GM12878 (cell line): ENCODE measurements around the gene TIA1. TPM values are rescaled to one million over a fixed set of nuclear protein-coding genes. Genes with fewer than 3 reads are reported as not detected.

Experiments used
- ATAC-seq: fragments of 200-7000 bp; cut with Tn5 transposase; 3 replicates; pipeline ENCODE4 v1.9.1; 2020; ENCODE audit warnings: mild to moderate bottlenecking, moderate library complexity
- BruUV-seq: library from RNA; stranded (reverse); fragments of 400-500 nt; replicated peaks from 2 replicates; lab custom pipeline; 2021; lab: Mats Ljungman, UMichigan
- CTCF ChIA-PET: fragments of 300-600 bp; sonication (Branson Sonifier 250); formaldehyde crosslinking; extraction: SDS; loops from one replicate; lab custom pipeline; 2021; ENCODE audit warnings: inconsistent platforms; lab: Yijun Ruan, JAX
- POLR2A ChIA-PET: fragments of 350-600 bp; formaldehyde crosslinking; extraction: SDS; loops from one replicate; lab custom pipeline; 2021; ENCODE audit warnings: inconsistent platforms; lab: Charles Lee
- RAD21 ChIA-PET: fragments of 300-600 bp; sonication (Branson Sonifier 250); formaldehyde crosslinking; loops from one replicate; lab custom pipeline; 2023; ENCODE audit warnings: antibody characterized with exemption; ENCODE audit not compliant: unreplicated experiment; lab: Charles Lee
- SMC1A ChIA-PET: fragments of 300-600 bp; sonication (Branson Sonifier 250); formaldehyde crosslinking; loops from one replicate; lab custom pipeline; 2023; ENCODE audit not compliant: unreplicated experiment, uncharacterized antibody; lab: Charles Lee
- DNase-seq: peaks from one replicate; pipeline ENCODE4 v3.0.0-alpha.2; 2011; ENCODE audit warnings: low read depth, low spot score
- FAIRE-seq: peaks from 3 replicates; lab custom pipeline; 2011; peaks lifted over from hg19 to GRCh38; lab: Jason Lieb, UNC
- H2AFZ ChIP-seq: 2 replicates; pipeline ENCODE4 v1.6.0; 2011; ENCODE audit warnings: low read depth, low read length, control low read depth; ENCODE audit not compliant: control insufficient read depth
- H3K27ac ChIP-seq: 2 replicates; pipeline ENCODE4 v1.5.1; 2011; ENCODE audit warnings: control low read depth; ENCODE audit not compliant: control insufficient read depth, insufficient read depth
- H3K27me3 ChIP-seq, 2 experiments: replicated peaks in 1 of 2; 2 replicates each; pipeline versions ENCODE4 v1.6.0 to v1.6.1; 2011; ENCODE audit warnings: low read length in 1 of 2; ENCODE audit not compliant: control insufficient read depth in 2 of 2, insufficient read depth in 2 of 2
- H3K36me3 ChIP-seq, 2 experiments: 2 replicates each; pipeline ENCODE4 v1.5.1; 2011; ENCODE audit warnings: low read length in 1 of 2; ENCODE audit not compliant: control insufficient read depth in 2 of 2, insufficient read depth in 2 of 2
- H3K4me1 ChIP-seq: 2 replicates; pipeline ENCODE4 v1.6.1; 2011; ENCODE audit warnings: mild to moderate bottlenecking, low read length, moderate library complexity, mixed read lengths; ENCODE audit not compliant: control insufficient read depth, insufficient read depth
- H3K4me2 ChIP-seq: 2 replicates; pipeline ENCODE4 v1.6.0; 2011; ENCODE audit warnings: control low read depth; ENCODE audit not compliant: control insufficient read depth, insufficient read depth
- H3K4me3 ChIP-seq: fragments of 200-600 bp; sonication (generic); 2 replicates; pipeline ENCODE4 v1.5.1; 2016
- H3K79me2 ChIP-seq: 2 replicates; pipeline ENCODE4 v1.6.0; 2011; ENCODE audit warnings: low read length; ENCODE audit not compliant: control insufficient read depth, insufficient read depth
- H3K9ac ChIP-seq: 2 replicates; pipeline ENCODE4 v1.8.0; 2011; ENCODE audit warnings: low read length, control low read depth, mixed read lengths; ENCODE audit not compliant: control insufficient read depth, insufficient read depth
- H3K9me3 ChIP-seq: replicated peaks from 3 replicates; pipeline ENCODE4 v1.5.1; 2011; ENCODE audit warnings: mild to moderate bottlenecking, low read length; ENCODE audit not compliant: control insufficient read depth, insufficient read depth
- H4K20me1 ChIP-seq: 2 replicates; pipeline ENCODE4 v1.6.0; 2011; ENCODE audit not compliant: control insufficient read depth, insufficient read depth
- ATF7 ChIP-seq: fragments of 450-650 bp; IDR thresholded peaks from 2 replicates; pipeline ENCODE4 v1.6.1; 2016; ENCODE audit warnings: low read depth, mild to moderate bottlenecking
- CBX5 ChIP-seq: sonication (generic); IDR thresholded peaks from 2 replicates; pipeline ENCODE4 v1.6.1; 2016; ENCODE audit warnings: low read depth, moderate library complexity, mild to moderate bottlenecking, inconsistent platforms
- HDAC6 ChIP-seq: fragments of 200-600 bp; sonication (generic); IDR thresholded peaks from one replicate; pipeline ENCODE4 v1.8.0; 2017; ENCODE audit warnings: antibody characterized with exemption; ENCODE audit not compliant: unreplicated experiment
- MEF2B ChIP-seq: fragments of 450-650 bp; IDR thresholded peaks from 2 replicates; pipeline ENCODE4 v1.6.1; 2018; ENCODE audit warnings: mild to moderate bottlenecking, moderate library complexity; ENCODE audit not compliant: partially characterized antibody, poor library complexity, severe bottlenecking
- MXI1 ChIP-seq: fragments of 150-350 bp; IDR thresholded peaks from 2 replicates; pipeline ENCODE4 v1.6.1; 2011; ENCODE audit warnings: low read depth, mild to moderate bottlenecking, inconsistent platforms, low read length, improper control_type of control experiment
- POLR2A ChIP-seq: IDR thresholded peaks from 2 replicates; pipeline ENCODE4 v1.6.1; 2011; ENCODE audit warnings: low read depth, mild to moderate bottlenecking, low read length
- POLR2AphosphoS5 ChIP-seq: IDR thresholded peaks from 2 replicates; pipeline ENCODE4 v1.6.1; 2011; ENCODE audit warnings: mild to moderate bottlenecking, low read length, inconsistent platforms
- POU2F2 ChIP-seq: IDR thresholded peaks from 3 replicates; pipeline ENCODE4 v1.6.1; 2011; ENCODE audit warnings: low read depth, mild to moderate bottlenecking, low read length, borderline replicate concordance
- SMAD1 ChIP-seq: fragments of 450-650 bp; IDR thresholded peaks from 2 replicates; pipeline ENCODE4 v1.6.1; 2018; ENCODE audit warnings: mild to moderate bottlenecking, low read depth; ENCODE audit not compliant: partially characterized antibody
- SMARCA5 ChIP-seq: fragments of 450-650 bp; IDR thresholded peaks from 2 replicates; pipeline ENCODE4 v1.6.1; 2017; ENCODE audit warnings: mild to moderate bottlenecking
- SRF ChIP-seq, 2 experiments: IDR thresholded peaks; 2 replicates each; pipeline ENCODE4 v1.6.1; 2011; ENCODE audit warnings: low read depth in 2 of 2, low read length in 2 of 2, mild to moderate bottlenecking in 1 of 2, moderate library complexity in 1 of 2
- ZBED1 ChIP-seq: IDR thresholded peaks from 2 replicates; pipeline ENCODE4 v1.6.1; 2016; ENCODE audit warnings: borderline replicate concordance
- ZNF207 ChIP-seq: fragments of 450-650 bp; IDR thresholded peaks from 2 replicates; pipeline ENCODE4 v1.6.1; 2014; ENCODE audit warnings: antibody characterized with exemption, mild to moderate bottlenecking, borderline replicate concordance
- ZNF217 ChIP-seq: fragments of 450-650 bp; IDR thresholded peaks from 2 replicates; pipeline ENCODE4 v1.6.1; 2017; ENCODE audit warnings: antibody characterized with exemption, mild to moderate bottlenecking
- ZNF622 ChIP-seq: fragments of 450-650 bp; IDR thresholded peaks from 2 replicates; pipeline ENCODE4 v1.6.1; 2017; ENCODE audit warnings: mild to moderate bottlenecking, inconsistent platforms
- WGBS: methylation state at CpG from one replicate; pipeline ENCODE4 v1.1.6; 2016; ENCODE audit warnings: low lambda C conversion rate; ENCODE audit not compliant: insufficient replicate concordance, insufficient coverage; ENCODE audit errors: missing lambda C conversion rate; 5-methylcytosine and 5-hydroxymethylcytosine counted together
- in situ Hi-C: fragments of 300-500 bp; cut with MboI; formaldehyde crosslinking; loops from 9 replicates; pipeline ENCODE4 v1.14.3; 2018; ENCODE audit warnings: mixed read lengths
- intact Hi-C: fragments of 100-400 bp; cut with micrococcal nuclease; formaldehyde crosslinking; loops from one replicate; pipeline ENCODE4 v1.14.2; 2022; ENCODE audit not compliant: unreplicated experiment
- polyA plus RNA-seq, 11 experiments: library from polyadenylated mRNA; depleted of rRNA in 4 of 11; unstranded in 6 of 11; stranded (reverse) in 5 of 11; fragments of >200 nt; fragmentation: Nextera tagmentation in 4 of 11; fragmentation: Illumina TruSeq in 1 of 11; extraction: Ambion mirVana in 4 of 11; extraction: Trizol in 1 of 11; gene quantifications; 1 replicate in 1 of 11; 2 replicates in 10 of 11; pipeline versions ENCODE4 v1.2.1 to v1.2.3, GENCODE V29; 2011 to 2016; ENCODE audit warnings: inconsistent platforms in 2 of 11, missing spikeins in 2 of 11, low read depth in 1 of 11
- total RNA-seq, 4 experiments: library from RNA; depleted of rRNA in 3 of 4; stranded (reverse); fragments of >200 nt in 3 of 4; fragmentation: Illumina TruSeq in 1 of 4; extraction: Trizol in 1 of 4; gene quantifications; 2 replicates each; pipeline versions ENCODE4 v1.2.1 to v1.2.3, GENCODE V29; 2013 to 2021
- TF ChIP-seq, protein P1 (sequence below): fragments of 450-650 bp; IDR thresholded peaks from 2 replicates; pipeline ENCODE4 v1.6.1; 2016; ENCODE audit warnings: mild to moderate bottlenecking
- TF ChIP-seq, protein P2 (sequence below): IDR thresholded peaks from 2 replicates; pipeline ENCODE4 v1.6.1; 2012; ENCODE audit warnings: low read depth, low read length, improper control_type of control experiment
- TF ChIP-seq, protein P3 (sequence below): IDR thresholded peaks from 2 replicates; pipeline ENCODE4 v1.6.1; 2012; ENCODE audit warnings: low read depth, low read length, improper control_type of control experiment

The TIA1 gene
- total and polyA plus RNA-seq, 10 of the 15 experiments (the other 5 are each of a cell fraction or from before 2014, with no cell fraction given) = 21.5 to 155 (median 67.0) TPM

GRCh38 chr2:70192516-70192915, 55.9 kb downstream of the TIA1 start:
- no peak overlapping the region for H2AFZ ChIP-seq
- POLR2A ChIA-PET = interaction anchor here (1.0 kb wide), 1 partner anchor 10 kb away, joined by 4 read pairs; no protein-coding TSS in a partner anchor

More at GRCh38 chr2:70192516-70192915, 55.9 kb downstream of the TIA1 start:
- H3K36me3 ChIP-seq = no peaks in the 10 kb centered on the region
- ChIA-PET RAD21 (interaction anchor here (0.6 to 4.4 kb wide), 3 partner anchors 50 to 1840 kb away, joined by 3 to 27 read pairs (median 4); partner anchors contain the start of gene MXD1), SMC1A (interaction anchor here (1.5 to 3.8 kb wide), 3 partner anchors 11 to 280 kb away, joined by 6 to 25 read pairs (median 14); no protein-coding TSS in a partner anchor)
- ATAC-seq (no peak), DNase-seq (no peak)
- in situ Hi-C loops = no loop called here
- H4K20me1 ChIP-seq = no peaks in the 10 kb centered on the region
- no peak overlapping the region for H3K27ac ChIP-seq
- H3K9me3 ChIP-seq = no peaks in the 10 kb centered on the region
- H3K9ac ChIP-seq = no peak overlapping the region
- no peak overlapping the region for H3K4me3 ChIP-seq
- peaks cover 5% of the 10 kb centered on the region for H3K79me2 ChIP-seq
- 98% methylated on average over 5 of the region's 5 CpGs for WGBS
- no peaks in the 10 kb centered on the region; the same call in 1 of the 2 replicates for H3K4me1 ChIP-seq
- intact Hi-C loops = no loop called here
- H3K27me3 ChIP-seq = no peaks in the 10 kb centered on the region
- no TSS peak for BruUV-seq
- TF ChIP-seq SMAD1 (no peak), SRF (IDR thresholded peaks at IDR 0.05; ENCODE audit: low read depth in 2 of 2, low read length in 2 of 2) (no peak), MXI1 (no peak), ZNF207 (no peak), POLR2AphosphoS5 (no peak), MEF2B (no peak), POLR2A (no peak), ATF7 (no peak), ZNF622 (no peak), ZNF217 (no peak), SMARCA5 (no peak), ZBED1 (no peak), POU2F2 (no peak), HDAC6 (no peak), CBX5 (no peak)
- TF ChIP-seq, protein P1, sequence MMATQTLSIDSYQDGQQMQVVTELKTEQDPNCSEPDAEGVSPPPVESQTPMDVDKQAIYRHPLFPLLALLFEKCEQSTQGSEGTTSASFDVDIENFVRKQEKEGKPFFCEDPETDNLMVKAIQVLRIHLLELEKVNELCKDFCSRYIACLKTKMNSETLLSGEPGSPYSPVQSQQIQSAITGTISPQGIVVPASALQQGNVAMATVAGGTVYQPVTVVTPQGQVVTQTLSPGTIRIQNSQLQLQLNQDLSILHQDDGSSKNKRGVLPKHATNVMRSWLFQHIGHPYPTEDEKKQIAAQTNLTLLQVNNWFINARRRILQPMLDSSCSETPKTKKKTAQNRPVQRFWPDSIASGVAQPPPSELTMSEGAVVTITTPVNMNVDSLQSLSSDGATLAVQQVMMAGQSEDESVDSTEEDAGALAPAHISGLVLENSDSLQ = no peak
- TF ChIP-seq, protein P2, sequence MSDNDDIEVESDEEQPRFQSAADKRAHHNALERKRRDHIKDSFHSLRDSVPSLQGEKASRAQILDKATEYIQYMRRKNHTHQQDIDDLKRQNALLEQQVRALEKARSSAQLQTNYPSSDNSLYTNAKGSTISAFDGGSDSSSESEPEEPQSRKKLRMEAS = no peak
- TF ChIP-seq, protein P3, sequence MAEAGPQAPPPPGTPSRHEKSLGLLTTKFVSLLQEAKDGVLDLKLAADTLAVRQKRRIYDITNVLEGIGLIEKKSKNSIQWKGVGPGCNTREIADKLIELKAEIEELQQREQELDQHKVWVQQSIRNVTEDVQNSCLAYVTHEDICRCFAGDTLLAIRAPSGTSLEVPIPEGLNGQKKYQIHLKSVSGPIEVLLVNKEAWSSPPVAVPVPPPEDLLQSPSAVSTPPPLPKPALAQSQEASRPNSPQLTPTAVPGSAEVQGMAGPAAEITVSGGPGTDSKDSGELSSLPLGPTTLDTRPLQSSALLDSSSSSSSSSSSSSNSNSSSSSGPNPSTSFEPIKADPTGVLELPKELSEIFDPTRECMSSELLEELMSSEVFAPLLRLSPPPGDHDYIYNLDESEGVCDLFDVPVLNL = no peak
- TF ChIP-seq, all 136 proteins: peak for 0
- CTCF ChIA-PET = interaction anchor here (1.3 to 4.5 kb wide), 3 partner anchors 11 to 279 kb away, joined by 3 to 25 read pairs (median 9); partner anchors contain the start of gene MXD1
- H3K4me2 ChIP-seq = no peak overlapping the region
- no peak for FAIRE-seq
